Hepatocyte (in vitro differentiated cells): ENCODE measurements around the gene PAX5. TPM values are rescaled to one million over a fixed set of nuclear protein-coding genes. Genes with fewer than 3 reads are reported as not detected.
A peak's percentile ranks its signal among the peaks of the same experiment; 100 is the strongest.

Experiments
- DNase-seq: peaks from one replicate; pipeline ENCODE4 v3.0.0-alpha.2; 2016; ENCODE audit warnings: low spot score
- H2AFZ ChIP-seq: fragments of 200-600 bp; sonication (generic); 2 replicates; pipeline ENCODE4 v1.6.0; 2016; ENCODE audit warnings: antibody characterized with exemption, mild to moderate bottlenecking
- H3K27ac ChIP-seq: fragments of 200-600 bp; sonication (generic); 2 replicates; pipeline ENCODE4 v1.5.1; 2016; ENCODE audit warnings: mild to moderate bottlenecking
- H3K27me3 ChIP-seq: fragments of 200-600 bp; sonication (generic); 2 replicates; pipeline ENCODE4 v1.6.1; 2016
- H3K36me3 ChIP-seq: fragments of 200-600 bp; sonication (generic); replicated peaks from 2 replicates; pipeline ENCODE4 v1.5.1; 2016; ENCODE audit warnings: low read depth; ENCODE audit not compliant: insufficient read depth
- H3K4me1 ChIP-seq: fragments of 200-600 bp; sonication (generic); 2 replicates; pipeline ENCODE4 v1.5.1; 2016; ENCODE audit warnings: mild to moderate bottlenecking, moderate library complexity; ENCODE audit not compliant: insufficient read depth
- H3K4me2 ChIP-seq: fragments of 200-600 bp; sonication (generic); 2 replicates; pipeline ENCODE4 v1.6.0; 2016
- H3K4me3 ChIP-seq: fragments of 200-600 bp; sonication (generic); 2 replicates; pipeline ENCODE4 v1.5.1; 2016; ENCODE audit warnings: mild to moderate bottlenecking
- H3K79me2 ChIP-seq: fragments of 200-600 bp; sonication (generic); 2 replicates; pipeline ENCODE4 v1.6.0; 2017; ENCODE audit warnings: mild to moderate bottlenecking
- H3K9me2 ChIP-seq: fragments of 200-600 bp; sonication (generic); replicated peaks from 2 replicates; pipeline ENCODE4 v1.6.0; 2017; ENCODE audit warnings: mild to moderate bottlenecking; ENCODE audit not compliant: insufficient read depth
- H3K9me3 ChIP-seq: fragments of 200-600 bp; sonication (generic); 2 replicates; pipeline ENCODE4 v1.5.1; 2016; ENCODE audit warnings: low read depth, mild to moderate bottlenecking
- H4K20me1 ChIP-seq: fragments of 200-600 bp; sonication (generic); 2 replicates; pipeline ENCODE4 v1.6.0; 2016; ENCODE audit warnings: mild to moderate bottlenecking; ENCODE audit not compliant: insufficient read depth, poor library complexity, severe bottlenecking
- EZH2 ChIP-seq: fragments of 200-600 bp; sonication (generic); IDR thresholded peaks from 2 replicates; pipeline ENCODE4 v1.6.1; 2016; ENCODE audit warnings: antibody characterized with exemption, mild to moderate bottlenecking, borderline replicate concordance
- EZH2phosphoT487 ChIP-seq: fragments of 200-600 bp; sonication (generic); IDR thresholded peaks from one replicate; pipeline ENCODE4 v1.6.1; 2018; ENCODE audit warnings: antibody characterized with exemption, mild to moderate bottlenecking, low read depth, moderate library complexity; ENCODE audit not compliant: unreplicated experiment, severe bottlenecking
- WGBS: methylation state at CpG from one replicate; pipeline ENCODE4 v1.1.6; 2016; ENCODE audit warnings: low lambda C conversion rate; ENCODE audit errors: missing lambda C conversion rate; 5-methylcytosine and 5-hydroxymethylcytosine counted together
- polyA plus RNA-seq: library from polyadenylated mRNA; unstranded; fragments of >200 nt; fragmentation: Nextera tagmentation; extraction: Ambion mirVana; gene quantifications from 2 replicates; pipeline ENCODE4 v1.2.1, GENCODE V29; 2016
- total RNA-seq: library from RNA; depleted of rRNA; stranded (reverse); fragments of >200 nt; gene quantifications from 2 replicates; pipeline ENCODE4 v1.2.3, GENCODE V29; 2014
- TF ChIP-seq, protein P1 (sequence below): fragments of 200-600 bp; sonication (generic); IDR thresholded peaks from 2 replicates; pipeline ENCODE4 v1.5.1; 2016; ENCODE audit warnings: antibody characterized with exemption, mild to moderate bottlenecking; ENCODE audit not compliant: poor library complexity

PAX5 gene
- total and polyA plus RNA-seq, 2 experiments from 2014 or later: not detected

DNA sequence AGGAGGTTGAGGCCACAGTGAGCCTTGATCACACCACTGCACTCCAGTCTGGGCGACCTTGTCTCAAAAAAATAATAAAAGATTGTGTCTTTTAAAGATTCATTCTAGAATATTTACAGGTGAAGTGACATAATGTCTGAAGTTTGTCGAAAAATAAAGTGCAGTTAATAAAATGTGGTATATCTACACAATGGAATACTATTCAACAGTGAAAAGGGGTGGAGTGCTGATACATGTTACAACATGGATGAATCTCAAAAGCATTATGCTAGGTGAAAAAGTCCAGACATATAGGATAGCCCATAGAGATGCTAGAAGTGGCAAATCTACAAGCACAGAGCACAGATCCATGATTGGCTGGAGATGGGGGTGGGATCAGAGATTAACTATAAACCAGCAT, 101.9 kb downstream of the PAX5 start:
- DNase-seq: no peak
- Histone ChIP-seq H3K79me2 (no peaks in the 10 kb centered on the region), H3K27me3 (peaks cover 3% of the 10 kb centered on the region), H3K36me3 (no peaks in the 10 kb centered on the region), H3K27ac (no peak overlapping the region), H3K9me2 (no peaks in the 10 kb centered on the region), H3K4me2 (no peak overlapping the region), H3K4me1 (no peaks in the 10 kb centered on the region), H4K20me1 (no peaks in the 10 kb centered on the region), H3K9me3 (no peaks in the 10 kb centered on the region), H2AFZ (no peak overlapping the region), H3K4me3 (no peak overlapping the region)
- WGBS: 46% methylated on average over 2 of the region's 2 CpGs
- no peak for TF ChIP-seq EZH2phosphoT487
- TF ChIP-seq, protein P1, sequence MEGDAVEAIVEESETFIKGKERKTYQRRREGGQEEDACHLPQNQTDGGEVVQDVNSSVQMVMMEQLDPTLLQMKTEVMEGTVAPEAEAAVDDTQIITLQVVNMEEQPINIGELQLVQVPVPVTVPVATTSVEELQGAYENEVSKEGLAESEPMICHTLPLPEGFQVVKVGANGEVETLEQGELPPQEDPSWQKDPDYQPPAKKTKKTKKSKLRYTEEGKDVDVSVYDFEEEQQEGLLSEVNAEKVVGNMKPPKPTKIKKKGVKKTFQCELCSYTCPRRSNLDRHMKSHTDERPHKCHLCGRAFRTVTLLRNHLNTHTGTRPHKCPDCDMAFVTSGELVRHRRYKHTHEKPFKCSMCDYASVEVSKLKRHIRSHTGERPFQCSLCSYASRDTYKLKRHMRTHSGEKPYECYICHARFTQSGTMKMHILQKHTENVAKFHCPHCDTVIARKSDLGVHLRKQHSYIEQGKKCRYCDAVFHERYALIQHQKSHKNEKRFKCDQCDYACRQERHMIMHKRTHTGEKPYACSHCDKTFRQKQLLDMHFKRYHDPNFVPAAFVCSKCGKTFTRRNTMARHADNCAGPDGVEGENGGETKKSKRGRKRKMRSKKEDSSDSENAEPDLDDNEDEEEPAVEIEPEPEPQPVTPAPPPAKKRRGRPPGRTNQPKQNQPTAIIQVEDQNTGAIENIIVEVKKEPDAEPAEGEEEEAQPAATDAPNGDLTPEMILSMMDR: no peak

DNA sequence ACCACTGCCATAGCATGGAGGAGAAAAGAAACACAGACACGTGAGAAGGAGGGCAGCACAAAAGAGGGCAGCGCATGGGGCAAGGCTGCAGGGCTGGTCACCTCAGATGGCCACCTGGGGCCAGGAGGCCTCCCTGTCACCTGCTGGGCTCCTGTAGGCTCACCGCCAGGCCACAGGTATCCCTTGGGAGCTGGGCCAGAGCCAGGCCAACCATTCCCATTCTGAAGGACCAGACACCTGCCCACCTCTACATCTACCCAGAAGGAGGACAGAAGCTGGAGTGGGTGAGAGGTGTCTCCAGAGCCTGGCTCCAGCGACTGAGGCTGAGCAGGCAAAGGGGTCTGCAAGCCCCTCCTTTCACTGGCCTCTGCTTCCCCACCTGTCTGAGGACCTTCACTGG, 103.1 kb downstream of the PAX5 start:
- no peak for DNase-seq
- Histone ChIP-seq H2AFZ (no peak overlapping the region), H3K79me2 (no peaks in the 10 kb centered on the region), H3K27ac (no peak overlapping the region), H3K4me1 (no peaks in the 10 kb centered on the region), H3K4me2 (no peak overlapping the region), H3K9me3 (no peaks in the 10 kb centered on the region), H3K9me2 (no peaks in the 10 kb centered on the region), H3K27me3 (no peaks in the 10 kb centered on the region), H3K4me3 (no peak overlapping the region), H4K20me1 (no peaks in the 10 kb centered on the region), H3K36me3 (no peaks in the 10 kb centered on the region)
- WGBS: 94% methylated on average over 4 of the region's 4 CpGs
- TF ChIP-seq EZH2phosphoT487: no peak

DNA sequence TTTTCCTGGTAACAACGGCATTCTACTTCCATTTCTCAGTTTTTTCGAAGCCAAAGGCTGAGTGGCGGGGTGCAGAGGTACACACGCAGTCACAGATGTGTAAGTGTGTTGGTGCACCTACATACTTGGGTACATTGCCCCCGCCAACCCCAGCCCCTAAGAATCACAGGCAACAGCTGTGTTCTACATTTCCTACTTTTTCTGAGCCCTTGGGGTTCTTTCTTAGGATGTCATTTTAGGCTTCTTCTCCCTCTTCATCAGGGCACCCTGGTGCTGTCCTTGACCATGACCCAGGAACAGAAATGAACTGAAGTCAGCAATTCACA, 104.8 kb downstream of the PAX5 start:
- no peaks in the 10 kb centered on the region for H3K79me2 ChIP-seq
- no peak overlapping the region for H3K27ac ChIP-seq
- H3K4me2 ChIP-seq: no peak overlapping the region
- H4K20me1 ChIP-seq: no peaks in the 10 kb centered on the region
- H3K36me3 ChIP-seq: no peaks in the 10 kb centered on the region
- no peaks in the 10 kb centered on the region for H3K27me3 ChIP-seq
- H3K9me2 ChIP-seq: no peaks in the 10 kb centered on the region
- no peak overlapping the region for H2AFZ ChIP-seq
- WGBS: 92% methylated on average over 5 of the region's 5 CpGs
- no peaks in the 10 kb centered on the region for H3K9me3 ChIP-seq
- no peak for DNase-seq
- TF ChIP-seq, protein P1: no peak
- no peak for TF ChIP-seq EZH2
- no peak for TF ChIP-seq EZH2phosphoT487
- no peak overlapping the region for H3K4me3 ChIP-seq
- H3K4me1 ChIP-seq: no peaks in the 10 kb centered on the region

DNA sequence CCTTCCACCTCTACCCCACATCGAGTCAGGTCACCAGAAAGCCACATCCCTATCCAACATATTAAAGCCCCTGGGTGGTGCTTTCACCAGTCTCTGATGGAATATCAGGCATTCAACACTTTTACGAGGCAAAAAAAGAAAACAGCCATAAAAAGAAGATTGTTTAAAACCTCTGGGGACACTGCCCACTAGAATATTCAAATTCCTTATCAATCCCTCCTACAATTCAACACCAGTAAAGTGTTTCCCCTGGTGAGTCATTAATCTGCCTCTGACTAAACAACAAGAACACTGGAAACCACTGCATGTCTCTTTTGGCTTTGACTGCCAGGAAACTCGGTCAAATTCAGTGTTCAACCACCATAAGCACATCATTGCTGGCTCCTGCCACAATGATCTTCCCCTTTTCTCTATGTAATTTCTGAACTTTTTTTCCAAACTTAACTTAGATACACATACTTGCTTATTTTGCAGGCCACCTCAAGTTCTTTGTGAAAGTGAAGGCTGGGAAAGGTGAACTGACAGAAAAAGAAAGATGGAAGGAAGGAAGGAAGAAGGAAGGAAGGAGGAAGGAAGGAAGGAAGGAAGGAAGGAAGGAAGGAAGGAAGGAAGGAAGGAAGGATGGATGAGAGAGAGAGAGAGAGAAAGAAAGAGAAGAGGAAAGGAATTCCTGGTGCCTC, 105.3 kb downstream of the PAX5 start:
- Histone ChIP-seq H3K9me3 (no peaks in the 10 kb centered on the region), H3K4me2 (no peak overlapping the region)

More for the DNA sequence above, 105.3 kb downstream of the PAX5 start:
- Histone ChIP-seq H3K4me1 (no peaks in the 10 kb centered on the region), H3K4me3 (no peak overlapping the region), H3K27me3 (no peaks in the 10 kb centered on the region), H2AFZ (no peak overlapping the region), H3K27ac (no peak overlapping the region), H3K9me2 (no peaks in the 10 kb centered on the region), H3K36me3 (no peaks in the 10 kb centered on the region), H3K79me2 (no peaks in the 10 kb centered on the region), H4K20me1 (no peaks in the 10 kb centered on the region)
- peak; percentile 36 for DNase-seq
- no peak for TF ChIP-seq EZH2phosphoT487
- TF ChIP-seq EZH2: no peak
- TF ChIP-seq, protein P1: no peak
- WGBS: 29% methylated on average over 3 of the region's 3 CpGs
